Kidney epithelial cell (primary cell): ENCODE measurements around the gene PYY. TPM values are rescaled to one million over a fixed set of nuclear protein-coding genes. Genes with fewer than 3 reads are reported as not detected.
"Not testable (repeated sequence)": the region's sequence is repeated elsewhere in the genome, so short reads cannot be mapped to it uniquely, and the experiment has no call there.

ENCODE experiments used
- DNase-seq: peaks from one replicate; pipeline ENCODE4 v3.0.0-alpha.2; 2010; ENCODE audit warnings: low read depth
- H3K27me3 ChIP-seq: 2 replicates; pipeline ENCODE4 v1.6.0; 2011; ENCODE audit warnings: low read length; ENCODE audit not compliant: control insufficient read depth, insufficient read depth
- H3K36me3 ChIP-seq: 2 replicates; pipeline ENCODE4 v1.5.1; 2011; ENCODE audit warnings: low read length; ENCODE audit not compliant: control insufficient read depth, insufficient read depth
- H3K4me3 ChIP-seq: 2 replicates; pipeline ENCODE4 v1.5.1; 2011; ENCODE audit warnings: low read depth, mild to moderate bottlenecking, control low read depth, low read length
- total RNA-seq: library from RNA; depleted of rRNA; stranded (reverse); fragments of >200 nt; gene quantifications from 2 replicates; pipeline ENCODE4 v1.2.3, GENCODE V29; 2015
- TF ChIP-seq, protein P1 (sequence below): IDR thresholded peaks from 2 replicates; pipeline ENCODE4 v1.5.1; 2011; ENCODE audit warnings: mild to moderate bottlenecking, moderate library complexity, low read length, control low read depth, inconsistent platforms; ENCODE audit not compliant: insufficient read depth, poor library complexity, severe bottlenecking

The PYY gene
- total RNA-seq, 1 donor from 2014 or later = not detected

DNA sequence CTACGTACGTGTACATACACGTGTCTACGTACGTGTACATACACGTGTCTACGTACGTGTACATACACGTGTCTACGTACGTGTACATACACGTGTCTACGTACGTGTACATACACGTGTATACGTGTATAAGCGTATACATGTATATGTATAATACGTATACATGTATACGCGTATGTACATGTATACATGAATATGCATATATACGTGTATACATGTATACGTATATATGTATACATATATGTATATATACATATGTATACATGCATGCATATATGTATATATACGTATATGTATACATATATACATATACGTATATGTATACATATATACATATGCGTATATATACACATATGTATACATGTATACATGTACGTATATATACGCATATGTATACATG, 22.2 kb upstream of the PYY start:
- Histone ChIP-seq H3K27me3 (peaks cover 13% of the 10 kb centered on the region), H3K4me3 (no peak overlapping the region), H3K36me3 (no peaks in the 10 kb centered on the region)
- DNase-seq = no peak
- TF ChIP-seq, protein P1, sequence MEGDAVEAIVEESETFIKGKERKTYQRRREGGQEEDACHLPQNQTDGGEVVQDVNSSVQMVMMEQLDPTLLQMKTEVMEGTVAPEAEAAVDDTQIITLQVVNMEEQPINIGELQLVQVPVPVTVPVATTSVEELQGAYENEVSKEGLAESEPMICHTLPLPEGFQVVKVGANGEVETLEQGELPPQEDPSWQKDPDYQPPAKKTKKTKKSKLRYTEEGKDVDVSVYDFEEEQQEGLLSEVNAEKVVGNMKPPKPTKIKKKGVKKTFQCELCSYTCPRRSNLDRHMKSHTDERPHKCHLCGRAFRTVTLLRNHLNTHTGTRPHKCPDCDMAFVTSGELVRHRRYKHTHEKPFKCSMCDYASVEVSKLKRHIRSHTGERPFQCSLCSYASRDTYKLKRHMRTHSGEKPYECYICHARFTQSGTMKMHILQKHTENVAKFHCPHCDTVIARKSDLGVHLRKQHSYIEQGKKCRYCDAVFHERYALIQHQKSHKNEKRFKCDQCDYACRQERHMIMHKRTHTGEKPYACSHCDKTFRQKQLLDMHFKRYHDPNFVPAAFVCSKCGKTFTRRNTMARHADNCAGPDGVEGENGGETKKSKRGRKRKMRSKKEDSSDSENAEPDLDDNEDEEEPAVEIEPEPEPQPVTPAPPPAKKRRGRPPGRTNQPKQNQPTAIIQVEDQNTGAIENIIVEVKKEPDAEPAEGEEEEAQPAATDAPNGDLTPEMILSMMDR = no peak

DNA sequence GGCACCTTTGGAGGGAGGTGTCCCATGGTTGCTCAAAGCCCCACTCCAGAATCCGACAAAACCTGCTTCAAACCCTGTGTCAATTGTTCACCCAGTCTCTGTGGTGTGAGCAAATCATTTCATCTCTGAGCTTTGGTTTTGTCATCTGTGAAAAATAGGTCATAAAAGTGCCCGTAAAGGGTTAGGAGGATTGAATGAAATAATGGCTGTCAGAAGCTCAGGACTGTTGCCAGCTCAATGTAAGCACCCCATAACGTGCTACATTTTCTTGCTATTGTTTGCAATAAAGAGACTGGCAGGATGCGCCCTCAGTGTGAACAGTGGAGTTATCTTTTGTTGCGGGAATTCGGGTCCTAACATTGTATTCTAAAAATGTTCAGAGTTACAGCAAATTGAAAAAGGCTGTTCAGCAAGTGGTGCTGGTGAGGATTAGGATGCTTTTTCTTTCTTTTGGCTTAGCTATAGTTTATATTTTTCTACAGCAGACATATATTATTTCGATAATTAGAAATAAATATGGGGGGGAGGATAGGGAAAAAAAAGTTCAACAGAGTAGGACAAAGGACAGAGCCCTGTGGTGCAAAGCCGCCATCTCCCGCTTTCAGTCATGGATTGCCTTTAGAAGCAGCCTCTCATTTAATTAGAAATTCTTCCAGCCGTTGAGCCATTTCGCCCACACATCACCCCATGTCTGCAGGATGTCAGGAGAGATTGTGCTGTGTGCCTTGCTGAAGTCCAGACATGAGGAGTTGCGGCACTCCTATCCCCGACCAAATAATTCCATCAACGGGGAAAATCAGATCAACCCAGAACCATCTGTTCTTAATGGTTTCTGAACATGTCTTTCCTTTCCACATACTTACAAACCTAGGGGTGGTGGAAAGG, 20.9 kb upstream of the PYY start:
- H3K27me3 ChIP-seq = peaks cover 13% of the 10 kb centered on the region
- no peaks in the 10 kb centered on the region for H3K36me3 ChIP-seq
- H3K4me3 ChIP-seq = no peak overlapping the region
- no peak for DNase-seq
- TF ChIP-seq, protein P1 = no peak

DNA sequence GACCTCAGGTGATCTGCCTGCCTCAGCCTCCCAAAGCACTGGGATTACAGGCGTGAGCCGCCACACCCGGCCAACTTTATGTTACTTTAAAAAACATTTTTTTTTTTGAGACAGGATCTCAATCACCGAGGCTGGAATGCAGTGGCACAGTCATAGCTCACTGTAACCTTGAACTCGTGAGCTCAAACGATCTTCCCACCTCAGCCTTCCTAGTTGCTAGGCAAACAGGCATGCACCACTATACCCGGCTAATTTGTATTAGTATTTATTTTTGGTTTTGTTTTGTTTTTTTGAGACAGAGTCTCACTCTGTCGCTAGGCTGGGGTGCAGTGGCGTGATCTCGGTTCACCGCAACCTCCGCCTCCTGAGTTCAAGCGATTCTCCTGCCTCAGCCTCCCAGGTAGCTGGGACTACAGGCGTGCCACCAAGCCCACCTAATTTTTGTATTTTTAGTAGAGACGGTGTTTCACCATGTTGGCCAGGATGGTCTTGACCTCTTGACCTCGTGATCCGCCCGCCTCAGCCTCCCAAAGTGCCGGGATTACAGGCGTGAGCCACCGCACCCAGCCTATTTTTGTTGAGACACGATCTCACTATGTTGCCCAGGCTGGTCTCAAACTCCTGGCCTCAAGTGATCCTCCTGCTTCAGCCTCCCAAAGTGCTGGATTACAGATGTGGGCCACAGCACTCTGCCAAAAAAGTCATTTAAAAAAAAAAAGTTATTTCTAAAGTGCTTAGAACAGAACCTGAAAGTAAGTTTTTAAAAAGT, 18.9 kb upstream of the PYY start:
- H3K4me3 ChIP-seq, H3K36me3 ChIP-seq, H3K27me3 ChIP-seq, DNase-seq: not testable (repeated sequence)

DNA sequence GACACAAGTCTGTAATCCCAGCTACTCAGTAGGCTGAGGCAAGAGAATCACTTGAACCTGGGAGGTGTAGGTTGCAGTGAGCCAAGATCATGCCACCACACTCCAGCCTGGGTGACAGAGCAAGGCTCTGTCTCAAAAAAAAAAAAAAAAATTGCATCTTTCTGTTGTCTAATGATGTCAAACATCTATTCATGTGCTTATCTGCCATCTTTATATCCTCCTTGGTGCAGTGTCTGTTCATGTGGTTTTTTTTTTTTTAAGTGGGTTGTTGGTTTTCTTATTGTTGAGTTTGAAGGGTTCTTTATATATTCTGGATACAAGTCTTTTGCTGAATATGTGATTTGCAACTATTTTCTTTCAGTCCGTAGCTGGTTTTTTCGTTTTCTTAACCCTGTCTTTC, 17.7 kb upstream of the PYY start:
- H3K4me3 ChIP-seq, H3K36me3 ChIP-seq, H3K27me3 ChIP-seq, DNase-seq: not testable (repeated sequence)

DNA sequence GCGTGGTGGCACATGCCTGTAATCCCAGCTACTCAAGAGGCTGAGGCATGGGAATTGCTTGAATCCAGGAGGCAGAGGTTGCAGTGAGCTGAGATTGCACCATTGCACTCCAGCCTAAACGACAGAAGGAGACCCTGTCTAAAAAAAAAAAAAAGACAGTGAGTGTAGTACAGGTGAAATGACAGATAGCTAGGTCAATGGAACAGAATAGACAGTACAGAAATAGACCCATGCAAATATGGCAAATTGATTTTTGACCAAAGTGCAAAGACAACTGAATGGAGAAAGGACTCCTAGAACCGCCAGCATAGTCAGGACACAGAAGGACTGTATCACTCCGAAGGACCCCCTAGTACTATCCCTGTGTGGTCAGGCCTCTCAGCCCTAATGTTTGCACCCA, 16.6 kb upstream of the PYY start:
- TF ChIP-seq, protein P1 = no peak
- no peak for DNase-seq
- H3K36me3 ChIP-seq = no peaks in the 10 kb centered on the region
- no peak overlapping the region for H3K4me3 ChIP-seq
- H3K27me3 ChIP-seq = peaks cover 2% of the 10 kb centered on the region

DNA sequence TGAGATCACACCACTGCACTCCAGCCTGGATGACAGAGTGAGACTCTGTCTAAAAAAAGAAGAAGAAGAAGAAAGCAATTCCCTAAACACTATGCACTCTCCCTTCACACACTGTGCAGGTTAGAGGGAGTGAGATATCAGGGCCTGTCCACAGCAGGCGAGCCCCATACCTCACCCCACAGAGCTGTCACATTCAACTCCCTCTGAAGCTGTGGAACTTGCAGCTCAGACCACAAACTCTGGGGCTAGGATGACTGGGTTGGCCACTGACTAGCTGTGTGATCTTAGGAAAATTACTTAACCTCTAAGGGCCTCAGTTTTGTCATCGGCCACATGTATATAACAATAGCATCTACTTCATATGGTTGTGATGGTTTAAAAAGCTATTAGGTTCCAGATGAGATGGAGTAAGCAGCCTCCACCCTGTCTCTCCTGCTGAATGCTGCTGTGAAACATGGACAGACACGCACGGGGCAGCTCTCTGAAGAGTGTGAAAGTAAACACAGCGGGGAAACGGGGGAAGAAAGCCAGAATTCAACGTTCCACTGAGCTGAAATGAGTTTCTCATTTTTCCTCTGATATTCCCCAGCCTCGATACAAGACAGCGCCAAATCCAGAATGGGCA, 13.6 kb upstream of the PYY start:
- TF ChIP-seq, protein P1 = no peak
- no peaks in the 10 kb centered on the region for H3K36me3 ChIP-seq
- H3K27me3 ChIP-seq = no peaks in the 10 kb centered on the region
- DNase-seq = no peak
- no peak overlapping the region for H3K4me3 ChIP-seq
